Lower leg skin (tissue), 4 donors: ENCODE results near the gene SNX25. TPM values are rescaled to one million over a fixed set of nuclear protein-coding genes. Genes with fewer than 3 reads are reported as not detected.

Experiments
- DNase-seq, 2 donors: peaks; one replicate each; pipeline ENCODE4 v3.0.0-alpha.2; 2019; ENCODE audit warnings: low spot score in 2 of 2
- H3K4me3 ChIP-seq: fragments of 200-600 bp; sonication (generic); 2 replicates; pipeline ENCODE4 v1.5.1; 2017; ENCODE audit warnings: mild to moderate bottlenecking, low read depth; ENCODE audit not compliant: poor library complexity, severe bottlenecking
- POLR2A ChIP-seq, 2 donors: fragments of 450-650 bp; IDR thresholded peaks; one replicate each; pipeline ENCODE4 v1.6.1; 2016 to 2017; ENCODE audit warnings: antibody characterized with exemption in 2 of 2, mild to moderate bottlenecking in 1 of 2, moderate library complexity in 1 of 2
- WGBS, 2 donors: methylation state at CpG; one replicate each; pipeline ENCODE4 v1.1.5; 2018; 5-methylcytosine and 5-hydroxymethylcytosine counted together
- intact Hi-C: fragments of 100-400 bp; cut with DNase I; formaldehyde crosslinking; loops from one replicate; pipeline ENCODE4 v1.15.0; 2023; ENCODE audit warnings: low total_unique reads
- total RNA-seq, 4 donors: library from RNA; depleted of rRNA; stranded (reverse); fragments of >200 nt; gene quantifications; one replicate each; pipeline ENCODE4 v1.1.0, GENCODE V29; 2016
- TF ChIP-seq, protein P1 (sequence below), 3 donors: fragments of 450-650 bp; IDR thresholded peaks; one replicate each; pipeline ENCODE4 v1.5.1; 2016; ENCODE audit warnings: antibody characterized with exemption in 3 of 3, mild to moderate bottlenecking in 3 of 3, moderate library complexity in 2 of 3

The SNX25 gene
- total RNA-seq, 4 donors from 2014 or later: 13.4 to 18.3 (median 15.6) TPM

DNA sequence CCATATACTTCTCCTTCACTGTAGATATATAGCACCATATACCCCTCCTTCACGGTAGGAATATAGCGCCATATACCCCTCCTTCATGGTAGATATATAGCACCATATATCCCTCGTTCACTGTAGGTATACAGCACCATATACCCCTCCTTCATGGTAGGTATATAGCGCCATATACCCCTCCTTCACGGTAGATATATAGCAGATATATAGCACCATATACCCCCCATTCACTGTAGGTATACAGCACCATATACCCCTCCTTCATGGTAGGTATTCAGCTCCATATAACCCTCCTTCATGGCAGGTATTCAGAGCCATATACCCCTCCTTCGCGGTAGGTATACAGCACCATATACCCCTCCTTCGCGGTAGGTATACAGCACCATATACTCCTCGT, 12.5 kb downstream of the SNX25 start:
- no peak for TF ChIP-seq POLR2A (IDR thresholded peaks at IDR 0.05)
- TF ChIP-seq, protein P1, sequence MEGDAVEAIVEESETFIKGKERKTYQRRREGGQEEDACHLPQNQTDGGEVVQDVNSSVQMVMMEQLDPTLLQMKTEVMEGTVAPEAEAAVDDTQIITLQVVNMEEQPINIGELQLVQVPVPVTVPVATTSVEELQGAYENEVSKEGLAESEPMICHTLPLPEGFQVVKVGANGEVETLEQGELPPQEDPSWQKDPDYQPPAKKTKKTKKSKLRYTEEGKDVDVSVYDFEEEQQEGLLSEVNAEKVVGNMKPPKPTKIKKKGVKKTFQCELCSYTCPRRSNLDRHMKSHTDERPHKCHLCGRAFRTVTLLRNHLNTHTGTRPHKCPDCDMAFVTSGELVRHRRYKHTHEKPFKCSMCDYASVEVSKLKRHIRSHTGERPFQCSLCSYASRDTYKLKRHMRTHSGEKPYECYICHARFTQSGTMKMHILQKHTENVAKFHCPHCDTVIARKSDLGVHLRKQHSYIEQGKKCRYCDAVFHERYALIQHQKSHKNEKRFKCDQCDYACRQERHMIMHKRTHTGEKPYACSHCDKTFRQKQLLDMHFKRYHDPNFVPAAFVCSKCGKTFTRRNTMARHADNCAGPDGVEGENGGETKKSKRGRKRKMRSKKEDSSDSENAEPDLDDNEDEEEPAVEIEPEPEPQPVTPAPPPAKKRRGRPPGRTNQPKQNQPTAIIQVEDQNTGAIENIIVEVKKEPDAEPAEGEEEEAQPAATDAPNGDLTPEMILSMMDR (IDR thresholded peaks at IDR 0.05): no peak
- no peak for DNase-seq
- 37 to 84% methylated on average over 7 to 10 of the region's 10 CpGs for WGBS, 2 donors
- H3K4me3 ChIP-seq: no peak overlapping the region
- intact Hi-C loops: no loop called here

DNA sequence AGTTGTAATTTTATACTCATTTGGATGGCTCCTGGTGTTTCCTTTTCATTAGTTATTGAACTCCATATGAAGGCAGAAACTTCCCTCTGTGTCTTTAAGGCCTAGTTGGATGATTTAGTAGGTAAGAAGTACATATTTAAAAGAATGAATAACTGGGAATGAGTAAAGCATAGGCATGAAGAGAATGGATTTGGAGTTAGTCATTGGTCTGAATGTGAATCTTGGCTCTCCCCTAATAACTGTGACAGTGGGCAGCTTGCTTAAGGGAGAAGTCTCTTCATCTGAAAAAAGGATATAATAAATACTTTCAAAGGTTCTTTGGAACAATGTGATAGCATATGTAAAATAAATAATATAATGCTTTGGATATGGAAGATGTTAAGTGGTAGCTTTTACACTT, 13.2 kb downstream of the SNX25 start:
- intact Hi-C loops: no loop called here
- H3K4me3 ChIP-seq: no peak overlapping the region
- TF ChIP-seq, protein P1 (IDR thresholded peaks at IDR 0.05): no peak
- TF ChIP-seq POLR2A (IDR thresholded peaks at IDR 0.05): no peak
- DNase-seq: no peak

DNA sequence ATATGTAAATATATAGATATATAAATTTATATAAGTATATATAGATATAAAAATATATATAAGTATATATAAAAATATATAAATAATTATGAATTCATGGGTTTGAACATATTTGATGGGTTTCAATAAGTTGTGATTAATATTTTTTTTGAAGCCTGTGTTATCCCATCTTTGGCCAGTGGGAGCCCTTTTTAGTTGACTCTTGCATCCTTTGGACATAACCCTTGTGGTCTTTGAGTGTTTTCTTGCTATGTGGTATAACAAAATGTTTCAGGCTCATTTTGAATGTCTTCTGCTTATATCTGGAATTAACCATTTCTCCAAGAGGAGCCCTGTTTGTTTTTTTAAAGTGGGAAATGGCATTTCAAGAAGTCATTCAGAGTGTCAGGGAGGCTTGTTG, 15.2 kb downstream of the SNX25 start:
- intact Hi-C loops: no loop called here
- no peak overlapping the region for H3K4me3 ChIP-seq
- no peak for TF ChIP-seq POLR2A (IDR thresholded peaks at IDR 0.05)
- TF ChIP-seq, protein P1 (IDR thresholded peaks at IDR 0.05): no peak
- DNase-seq: no peak

DNA sequence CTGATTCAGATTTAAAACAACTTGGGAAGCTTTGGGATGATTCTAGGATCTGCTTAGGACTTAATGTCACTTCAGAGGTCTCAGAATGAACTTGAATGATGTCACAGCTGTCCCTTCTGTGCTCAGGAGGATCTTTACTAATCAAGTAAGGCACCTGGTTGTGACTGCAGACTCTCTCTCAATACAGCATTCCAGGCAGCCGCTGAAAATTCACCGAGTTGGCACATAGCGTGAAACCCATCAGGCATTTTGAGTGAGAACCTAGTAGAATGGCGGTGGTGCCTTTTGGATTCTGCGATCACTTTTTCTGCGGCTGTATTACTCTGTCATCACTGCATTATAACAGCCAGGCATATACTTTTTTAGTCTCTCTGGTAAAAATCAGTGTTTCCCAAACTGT, 16.5 kb downstream of the SNX25 start:
- TF ChIP-seq, protein P1 (IDR thresholded peaks at IDR 0.05): no peak
- no peak for TF ChIP-seq POLR2A (IDR thresholded peaks at IDR 0.05)
- H3K4me3 ChIP-seq: no peak overlapping the region
- 94 to 96% methylated on average over 6 of the region's 6 CpGs for WGBS, 2 donors
- no peak for DNase-seq
- intact Hi-C loops: no loop called here

DNA sequence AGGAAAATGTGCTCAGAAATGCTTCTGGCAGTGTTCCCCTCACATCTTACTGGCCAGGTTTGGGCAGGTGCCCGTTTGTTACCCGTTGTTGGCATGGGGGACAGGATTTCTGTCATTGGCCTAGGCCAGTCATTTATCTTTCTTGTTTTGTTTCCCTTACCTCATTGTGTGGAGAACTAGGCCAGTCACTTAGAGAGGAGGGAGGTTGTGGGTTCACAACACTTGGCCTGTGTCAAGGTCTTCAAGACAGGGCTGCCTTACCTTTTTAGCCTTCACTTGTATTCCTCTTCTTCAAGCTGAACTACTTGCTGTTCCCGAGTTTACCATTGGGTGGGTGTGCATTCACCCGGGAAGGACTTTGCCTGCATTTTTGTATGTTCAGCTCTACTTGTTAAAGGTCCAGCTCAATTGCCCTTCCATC, 17.7 kb downstream of the SNX25 start:
- TF ChIP-seq, protein P1 (IDR thresholded peaks at IDR 0.05): no peak
- TF ChIP-seq POLR2A (IDR thresholded peaks at IDR 0.05): no peak
- no peak overlapping the region for H3K4me3 ChIP-seq
- 50 to 58% methylated on average over 4 of the region's 4 CpGs for WGBS, 2 donors
- intact Hi-C loops: no loop called here
- no peak for DNase-seq

DNA sequence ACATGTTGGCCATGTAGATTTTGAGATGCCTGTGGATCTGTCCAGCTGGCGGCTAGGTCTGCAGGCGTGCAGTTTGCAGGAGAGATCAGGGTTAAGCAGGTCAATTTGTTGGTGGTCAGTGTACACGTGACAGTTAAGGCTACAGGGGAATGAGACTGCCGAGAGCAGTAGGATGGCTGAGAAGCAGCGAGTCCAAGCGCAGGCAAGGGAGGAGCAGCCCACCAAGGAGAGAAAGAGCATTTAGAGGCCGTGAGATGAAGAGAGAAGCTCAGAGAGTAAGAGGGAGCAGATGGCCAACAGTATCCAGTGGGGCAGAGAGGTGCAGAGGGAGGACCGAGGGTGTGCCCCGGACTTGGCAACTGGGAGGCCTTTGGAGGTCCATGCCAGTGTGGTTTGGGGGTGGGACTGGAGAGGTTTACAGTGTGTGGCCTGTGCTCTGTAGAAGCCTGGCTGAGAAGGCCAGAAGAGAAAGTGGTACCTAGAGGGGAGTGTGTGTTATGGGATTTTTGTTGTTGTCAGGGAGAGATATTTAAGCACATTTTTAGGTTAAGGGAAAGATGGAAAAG, 18.4 kb downstream of the SNX25 start:
- WGBS, 2 donors: 87 to 92% methylated on average over 9 of the region's 9 CpGs
- H3K4me3 ChIP-seq: no peak overlapping the region
- DNase-seq: no peak
- intact Hi-C loops: no loop called here
- no peak for TF ChIP-seq POLR2A (IDR thresholded peaks at IDR 0.05)
- TF ChIP-seq, protein P1 (IDR thresholded peaks at IDR 0.05): no peak
